ENCODE measurements around the gene IGF2BP3.

The IGF2BP3 gene

DNA sequence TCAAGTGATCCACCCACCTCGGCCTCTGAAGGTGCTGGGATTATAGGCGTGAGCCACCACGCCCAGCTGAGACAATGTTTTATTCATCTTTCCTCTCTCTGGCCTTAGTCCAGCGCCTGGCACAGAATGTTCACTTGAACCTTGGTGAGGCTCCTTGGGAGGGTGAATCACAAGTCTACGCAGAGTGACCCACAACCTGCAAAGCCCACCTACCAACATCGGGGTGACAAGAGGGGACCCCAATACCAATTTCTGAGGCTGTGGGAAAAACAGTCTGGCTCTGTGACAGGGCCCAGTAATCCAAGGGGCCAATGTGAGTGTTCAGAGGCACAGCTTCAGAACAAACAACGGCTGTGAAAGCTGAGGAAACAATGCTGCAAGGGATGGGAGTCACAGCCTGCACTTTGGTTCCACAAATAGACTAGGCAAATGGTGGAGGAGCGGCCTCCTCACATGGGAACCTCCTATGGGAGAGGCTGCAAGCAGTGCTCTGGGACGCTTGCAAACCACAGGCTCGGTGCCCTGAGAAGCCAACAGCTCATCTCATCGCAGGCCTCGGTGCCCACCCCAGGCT lies 176.7 kb downstream of the IGF2BP3 start:
- no peak for DNase-seq (ENCODE audit: low spot score)

DNA sequence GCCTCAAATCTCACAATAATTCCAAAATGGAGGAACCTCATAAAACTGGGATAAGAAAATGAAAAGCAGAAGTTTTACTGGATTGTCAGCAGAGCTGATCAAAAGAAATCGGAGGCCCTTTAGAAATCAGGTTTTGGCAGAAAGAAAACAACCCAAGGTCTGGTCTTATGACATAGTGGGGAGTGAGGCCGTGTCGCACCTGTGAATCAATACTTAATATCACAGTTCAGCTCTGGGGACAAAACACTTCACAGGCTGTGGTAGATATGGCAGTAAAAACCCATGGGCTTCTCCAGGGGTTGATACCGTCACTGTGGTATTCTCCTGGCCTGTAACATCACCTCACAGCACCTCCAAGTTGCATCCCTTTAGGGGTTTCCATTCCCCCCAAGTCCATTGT lies 177.7 kb downstream of the IGF2BP3 start:
- no peak for DNase-seq (ENCODE audit: low spot score)

DNA sequence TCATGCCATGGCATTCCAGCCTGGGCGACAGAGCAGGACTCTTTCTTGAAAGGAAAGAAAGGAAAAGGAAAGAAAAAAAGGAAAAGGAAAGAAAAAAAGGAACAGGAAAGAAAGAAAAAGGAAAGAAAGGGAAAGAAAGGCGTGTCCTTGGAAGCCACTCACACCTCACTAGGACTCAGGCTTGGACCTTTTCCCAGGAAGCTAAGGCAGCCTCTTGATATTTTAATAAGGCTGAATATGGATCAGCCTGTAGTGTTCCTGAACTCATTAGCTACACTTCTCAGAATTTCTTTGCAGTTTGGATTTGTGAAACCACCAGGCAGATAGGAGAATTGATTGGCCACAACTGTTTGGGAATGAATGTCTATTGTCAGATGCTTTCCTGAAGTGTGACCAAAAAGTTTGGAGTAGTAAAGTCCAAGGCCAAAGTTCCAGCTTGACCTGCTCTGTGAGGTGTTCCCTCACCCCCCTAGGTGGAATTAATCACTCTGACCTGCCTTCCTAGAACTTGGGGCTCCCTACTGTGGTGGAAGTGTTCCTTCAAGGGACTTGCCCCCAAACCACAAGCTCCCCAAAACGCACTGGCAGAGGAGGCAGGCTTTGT lies 178.2 kb downstream of the IGF2BP3 start:
- no peak for DNase-seq (ENCODE audit: low spot score)

- no peak for DNase-seq (ENCODE audit: low spot score)
Measured at GRCh38 chr7:23290993-23291392, 179.3 kb downstream of the IGF2BP3 start.

DNA sequence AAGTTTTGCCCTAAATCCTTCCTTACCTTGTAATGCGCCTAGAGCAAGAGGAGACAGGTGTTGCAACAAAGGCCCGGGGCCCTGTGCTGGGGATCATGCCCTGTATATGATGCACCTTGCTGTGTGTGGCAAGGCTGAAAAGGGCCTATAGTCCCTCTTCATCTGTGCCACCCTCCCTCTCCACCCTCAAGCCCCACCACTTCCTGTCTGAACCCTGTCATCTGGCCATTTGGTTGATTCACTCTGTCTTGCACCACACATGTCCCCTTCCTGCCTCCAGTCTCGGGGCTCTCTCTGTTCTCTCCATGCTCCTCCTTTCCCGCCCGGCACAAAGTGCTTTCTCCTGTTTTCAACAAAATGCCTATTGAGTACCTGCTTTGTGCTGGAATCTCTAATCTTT lies 182.7 kb downstream of the IGF2BP3 start:
- no peak for DNase-seq (ENCODE audit: low spot score)

GRCh38 chr7:23285657-23286646 lies 184.3 kb downstream of the IGF2BP3 start:
- DNase-seq (ENCODE audit: low spot score): no peak

DNA sequence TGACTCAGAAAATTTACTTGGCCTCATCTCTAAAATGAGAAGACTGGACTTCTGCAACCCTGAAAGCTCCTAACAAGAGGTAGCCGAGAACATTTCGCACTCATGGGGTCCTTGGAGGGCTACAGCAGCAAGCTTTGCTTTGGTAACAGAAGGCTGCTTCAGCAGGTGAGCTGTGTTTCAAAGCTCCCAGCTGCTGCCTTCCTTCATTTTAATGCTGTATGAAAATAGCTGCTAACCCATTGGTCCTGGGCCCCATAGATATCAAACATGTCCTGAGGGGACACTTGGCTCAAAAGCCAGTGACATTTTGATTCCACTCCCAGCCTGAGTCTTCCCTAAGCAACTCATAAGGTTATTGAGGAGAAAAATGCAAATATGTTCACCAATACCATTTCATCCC lies 185.4 kb downstream of the IGF2BP3 start:
- no peak for DNase-seq (ENCODE audit: low spot score)

DNA sequence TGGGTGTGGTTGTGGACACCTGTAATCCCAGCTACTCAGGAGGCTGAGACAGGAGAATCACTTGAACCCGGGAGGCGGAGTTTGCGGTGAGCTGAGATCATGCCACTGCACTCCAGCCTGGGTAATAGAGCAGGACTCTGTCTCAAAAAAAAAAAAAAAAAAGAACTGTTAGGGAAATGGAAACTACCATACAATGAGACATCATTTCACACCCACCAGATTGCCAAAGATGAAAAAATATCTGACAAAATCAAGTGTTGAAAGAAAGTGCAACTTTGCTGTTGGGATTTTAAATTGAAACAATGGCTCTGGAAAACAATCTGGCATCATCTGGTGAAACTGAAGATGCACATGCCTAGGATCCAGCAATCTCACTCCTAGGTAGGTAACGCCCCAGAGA lies 187.2 kb downstream of the IGF2BP3 start:
- no peak for DNase-seq (ENCODE audit: low spot score)

DNA sequence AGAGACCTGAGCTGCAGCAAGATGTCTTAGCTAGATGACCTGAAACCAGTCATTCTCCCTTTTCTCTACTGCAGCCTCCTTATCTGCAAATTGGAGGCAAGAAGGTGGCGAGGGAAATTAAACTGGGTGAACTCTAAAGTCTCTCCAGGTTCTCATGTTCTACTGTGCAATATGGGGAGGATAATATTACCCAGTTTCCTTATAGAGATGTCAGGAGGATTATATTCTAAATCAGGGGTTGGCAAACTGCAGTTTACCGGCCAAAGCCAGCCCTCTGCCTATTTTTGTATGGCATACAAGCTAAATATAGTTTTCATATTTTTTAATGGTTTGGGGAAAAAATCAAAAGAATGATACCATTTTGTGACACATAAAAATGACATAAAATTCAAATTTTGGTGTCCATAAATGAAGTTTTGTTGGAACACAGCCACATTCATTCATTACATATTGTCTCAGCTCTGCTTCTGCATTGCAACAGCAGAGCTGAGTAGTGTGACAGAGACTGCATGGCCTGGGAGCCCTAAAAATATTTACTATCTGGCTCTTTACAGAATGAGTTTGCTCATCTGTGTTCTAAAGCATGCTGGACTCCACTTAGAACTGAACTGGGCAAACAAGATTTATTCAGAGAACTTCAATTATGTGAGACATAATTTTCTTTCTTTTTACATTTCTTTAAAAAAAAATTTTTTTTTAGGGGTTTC lies 190.3 kb downstream of the IGF2BP3 start:
- no peak for DNase-seq (ENCODE audit: low spot score)

GRCh38 chr7:23277359-23277989 lies 192.8 kb downstream of the IGF2BP3 start:
- peak; percentile 69 for DNase-seq (ENCODE audit: low spot score)

DNA sequence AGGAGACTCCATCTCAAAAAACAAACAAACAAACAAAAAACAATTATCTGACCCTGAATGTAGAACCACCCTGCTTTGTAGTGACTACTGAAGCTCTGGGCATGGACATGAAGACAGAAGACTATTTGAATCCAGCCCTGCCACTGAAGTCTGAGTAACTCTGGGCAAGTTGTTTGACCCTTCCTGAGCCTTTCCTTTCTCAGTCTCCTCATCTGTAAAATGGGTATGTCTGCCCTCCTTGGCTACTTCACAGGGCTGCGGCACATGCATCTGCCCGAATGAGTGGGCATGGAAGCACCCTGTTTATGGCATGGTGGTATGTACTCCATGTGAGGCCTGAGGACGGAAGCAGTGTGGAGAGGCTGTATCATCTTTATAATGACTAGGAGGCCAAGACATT lies 193.3 kb downstream of the IGF2BP3 start:
- DNase-seq (ENCODE audit: low spot score): no peak

DNA sequence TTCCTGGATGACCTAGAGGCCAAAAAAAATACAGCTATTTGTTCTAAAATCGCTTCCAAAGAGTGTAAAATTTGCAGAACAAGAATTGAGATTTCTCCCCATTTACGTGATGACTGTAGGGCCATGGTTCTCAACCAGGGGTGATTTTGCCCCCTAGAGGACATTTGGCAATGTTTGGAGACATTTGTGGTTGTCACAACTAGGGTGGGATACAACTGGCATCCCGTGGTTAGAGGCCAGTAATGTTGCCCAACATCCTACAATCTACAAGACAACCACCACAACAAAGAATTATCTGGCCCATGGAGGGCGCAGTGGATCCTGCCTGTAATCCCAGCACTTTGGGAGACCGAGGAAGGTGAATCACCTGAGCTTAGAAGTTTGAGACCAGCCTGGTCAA lies 193.9 kb downstream of the IGF2BP3 start:
- no peak for DNase-seq (ENCODE audit: low spot score)

- DNase-seq (ENCODE audit: low spot score): no peak
Measured at GRCh38 chr7:23275912-23276311, 194.4 kb downstream of the IGF2BP3 start.

DNA sequence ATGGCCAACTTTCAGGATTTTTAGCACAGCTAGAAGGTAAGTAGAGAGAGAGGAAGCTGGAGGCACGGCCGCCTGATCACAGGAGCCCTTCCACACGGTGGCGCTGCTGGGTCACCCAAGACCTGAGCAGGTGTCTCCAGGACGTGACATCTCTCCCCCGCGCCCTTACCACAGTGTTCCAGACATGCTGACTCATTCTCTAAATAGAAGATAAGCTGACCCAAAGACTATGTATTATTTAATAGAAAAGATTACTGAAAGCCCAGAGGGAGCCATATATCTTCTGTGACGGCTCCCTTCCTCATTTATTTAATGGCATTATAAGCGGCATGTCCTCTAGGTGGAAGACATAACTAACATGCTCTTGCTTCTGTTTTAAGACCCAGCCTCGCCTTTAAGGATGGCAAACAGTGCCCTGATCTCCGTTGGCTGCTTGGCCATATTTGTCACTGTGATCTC lies 197.1 kb downstream of the IGF2BP3 start:
- peak; percentile 88 for DNase-seq (ENCODE audit: low spot score)

GRCh38 chr7:23272275-23272674 lies 198.0 kb downstream of the IGF2BP3 start:
- DNase-seq (ENCODE audit: low spot score): no peak

GRCh38 chr7:23268746-23269145 lies 201.5 kb downstream of the IGF2BP3 start:
- no peak for DNase-seq (ENCODE audit: low spot score)

- no peak for DNase-seq (ENCODE audit: low spot score)
Measured at GRCh38 chr7:23268167-23268566, 202.1 kb downstream of the IGF2BP3 start.

DNA sequence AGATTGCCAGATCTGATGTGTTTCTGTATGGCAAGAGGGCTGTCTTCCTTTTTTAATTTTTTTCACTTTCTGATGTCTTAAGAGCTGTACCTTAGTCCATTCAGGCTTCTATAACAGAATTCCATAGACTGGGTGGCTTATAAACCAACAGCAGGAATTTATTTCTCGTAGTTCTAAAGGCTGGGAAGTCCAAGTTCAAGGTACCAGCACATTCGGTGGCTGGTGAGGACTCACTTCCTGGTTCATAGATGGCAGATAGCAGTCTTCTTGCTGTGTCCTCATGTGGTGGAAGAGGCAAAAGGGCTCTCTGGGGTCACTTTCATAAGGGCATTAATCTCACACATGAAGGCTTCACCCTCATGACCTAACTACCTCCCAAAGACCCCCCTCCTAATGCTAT lies 202.9 kb downstream of the IGF2BP3 start:
- DNase-seq (ENCODE audit: low spot score): no peak

DNA sequence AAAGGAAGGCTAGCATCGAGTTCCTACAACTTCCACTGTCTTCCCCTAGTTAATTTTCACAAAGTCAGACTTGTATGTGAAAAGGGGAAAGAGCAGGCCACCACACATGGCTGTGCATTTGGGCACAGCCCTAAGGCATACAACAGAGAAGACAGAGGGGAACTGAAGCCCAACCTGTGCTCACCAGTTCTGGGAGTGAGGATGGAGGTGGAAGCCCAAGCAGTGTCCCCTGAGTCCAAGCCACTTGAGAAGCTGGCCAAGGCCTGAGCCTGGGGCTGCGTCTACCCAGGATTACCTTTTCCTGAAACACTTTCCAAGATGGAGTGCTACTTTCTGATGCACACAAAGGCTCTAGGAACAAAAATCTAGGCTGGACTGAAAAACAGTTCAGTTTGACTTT lies 203.4 kb downstream of the IGF2BP3 start:
- no peak for DNase-seq (ENCODE audit: low spot score)

DNA sequence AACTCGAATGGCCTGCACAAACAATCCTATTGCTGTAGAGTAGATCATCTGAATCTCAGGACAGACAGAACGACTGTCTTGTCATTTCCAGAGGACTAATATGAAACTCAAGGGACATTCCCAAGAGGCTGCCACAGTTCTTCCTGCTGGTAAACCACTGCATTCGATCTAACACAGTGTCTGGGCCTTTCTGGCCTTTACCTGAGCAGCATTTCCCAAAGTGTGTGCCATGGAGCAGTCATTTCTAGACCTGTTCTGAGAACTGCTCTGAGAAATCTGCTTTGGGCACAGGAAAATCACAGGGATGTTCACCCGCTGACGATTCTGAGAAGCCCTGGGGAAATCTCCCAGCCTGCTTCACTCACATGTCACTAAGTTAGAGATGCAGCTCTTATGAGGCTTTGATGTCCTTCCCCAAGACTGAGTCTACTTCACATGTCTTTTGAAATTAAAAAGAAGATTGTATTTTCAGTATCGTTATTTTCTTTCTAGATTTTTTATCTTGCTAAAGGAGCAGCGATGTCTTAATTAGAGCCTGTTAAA lies 205.3 kb downstream of the IGF2BP3 start:
- DNase-seq (ENCODE audit: low spot score): no peak

DNA sequence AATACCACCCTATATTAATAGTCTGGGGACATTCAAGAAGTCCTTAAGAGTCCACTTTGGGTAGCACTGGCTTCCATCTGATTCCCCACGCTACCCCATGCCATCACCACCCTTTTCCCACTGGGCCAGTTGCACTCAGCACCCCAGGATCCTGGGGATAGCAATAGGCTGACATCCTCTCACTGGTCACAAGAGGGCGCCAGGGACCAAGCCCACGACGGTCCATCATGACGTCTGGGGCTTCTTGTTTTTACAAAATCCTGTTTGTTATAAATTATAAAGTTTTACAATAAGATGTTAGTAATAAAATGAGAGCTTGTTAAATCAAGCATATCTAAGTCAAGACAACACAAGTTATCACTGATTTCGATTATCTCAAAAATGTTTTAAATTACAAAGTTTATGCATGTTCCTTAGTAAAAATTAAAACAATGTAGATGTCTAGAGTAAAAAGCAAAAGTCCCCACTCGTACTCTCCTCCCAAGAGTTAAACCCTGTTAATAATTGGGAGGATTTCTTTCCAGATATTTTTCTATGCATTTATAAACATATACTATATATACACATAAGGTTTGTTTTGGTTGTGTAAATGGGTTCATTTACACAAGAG lies 208.3 kb downstream of the IGF2BP3 start:
- peak; percentile 74 for DNase-seq (ENCODE audit: low spot score)
